Trophoblast cell (in vitro differentiated cells and primary cell): Measurements from ENCODE around the gene NECAB3.
A peak's percentile ranks its signal among the peaks of the same experiment; 100 is the strongest.

ENCODE experiments used
- DNase-seq, 2 donors: peaks; one replicate each; pipeline ENCODE4 v3.0.0-alpha.2; 2016
- H2AFZ ChIP-seq: 2 replicates; pipeline ENCODE4 v1.6.1; 2013; ENCODE audit warnings: low read length, moderate library complexity, mild to moderate bottlenecking; ENCODE audit not compliant: insufficient read depth, poor library complexity
- H2AK5ac ChIP-seq: 2 replicates; pipeline ENCODE4 v1.6.1; 2013; ENCODE audit warnings: mild to moderate bottlenecking, low read length
- H2BK120ac ChIP-seq: 2 replicates; pipeline ENCODE4 v1.6.1; 2013; ENCODE audit warnings: low read length, mild to moderate bottlenecking, moderate library complexity; ENCODE audit not compliant: insufficient read depth, poor library complexity
- H2BK12ac ChIP-seq: 2 replicates; pipeline ENCODE4 v1.6.1; 2013; ENCODE audit warnings: mild to moderate bottlenecking, low read length, moderate library complexity
- H2BK5ac ChIP-seq: 2 replicates; pipeline ENCODE4 v1.6.1; 2013; ENCODE audit warnings: low read length, low read depth, moderate library complexity, mild to moderate bottlenecking; ENCODE audit not compliant: poor library complexity
- H3K14ac ChIP-seq: 2 replicates; pipeline ENCODE4 v1.6.1; 2013; ENCODE audit warnings: mild to moderate bottlenecking, low read length
- H3K18ac ChIP-seq: 2 replicates; pipeline ENCODE4 v1.6.1; 2013; ENCODE audit warnings: mild to moderate bottlenecking, low read length
- H3K23ac ChIP-seq: 2 replicates; pipeline ENCODE4 v1.6.1; 2013; ENCODE audit warnings: low read length
- H3K27ac ChIP-seq: 2 replicates; pipeline ENCODE4 v1.5.1; 2013; ENCODE audit warnings: low read depth, mild to moderate bottlenecking, inconsistent platforms, low read length, moderate library complexity
- H3K27me3 ChIP-seq: 2 replicates; pipeline ENCODE4 v1.6.1; 2013; ENCODE audit warnings: inconsistent platforms, mild to moderate bottlenecking, low read length, moderate library complexity; ENCODE audit not compliant: insufficient read depth
- H3K36me3 ChIP-seq, 2 experiments: 1 replicate in 1 of 2; 2 replicates in 1 of 2; pipeline ENCODE4 v1.6.1; 2013; ENCODE audit warnings: low read length in 2 of 2, mild to moderate bottlenecking in 2 of 2, moderate library complexity in 1 of 2; ENCODE audit not compliant: insufficient read depth in 2 of 2, control insufficient read depth in 1 of 2
- H3K4ac ChIP-seq: 2 replicates; pipeline ENCODE4 v1.6.1; 2013; ENCODE audit warnings: low read depth, mild to moderate bottlenecking, low read length, moderate library complexity
- H3K4me1 ChIP-seq, 2 experiments: 1 replicate in 1 of 2; 2 replicates in 1 of 2; pipeline ENCODE4 v1.6.1; 2013; ENCODE audit warnings: low read length in 2 of 2, mild to moderate bottlenecking in 2 of 2, moderate library complexity in 1 of 2; ENCODE audit not compliant: insufficient read depth in 2 of 2, control insufficient read depth in 1 of 2
- H3K4me2 ChIP-seq: 2 replicates; pipeline ENCODE4 v1.6.1; 2013; ENCODE audit warnings: inconsistent platforms, mild to moderate bottlenecking, low read length, moderate library complexity
- H3K4me3 ChIP-seq: 2 replicates; pipeline ENCODE4 v1.5.1; 2013; ENCODE audit warnings: mild to moderate bottlenecking, low read depth, low read length, inconsistent platforms
- H3K79me1 ChIP-seq: one replicate; pipeline ENCODE4 v1.6.1; 2013; ENCODE audit warnings: low read length
- H3K79me2 ChIP-seq: 2 replicates; pipeline ENCODE4 v1.6.1; 2013; ENCODE audit warnings: low read length, mild to moderate bottlenecking; ENCODE audit not compliant: control insufficient read depth, insufficient read depth, poor library complexity
- H3K9ac ChIP-seq: 2 replicates; pipeline ENCODE4 v1.6.1; 2013; ENCODE audit warnings: mild to moderate bottlenecking, low read length
- H3K9me3 ChIP-seq: 2 replicates; pipeline ENCODE4 v1.6.1; 2013; ENCODE audit warnings: low read depth, mild to moderate bottlenecking, control low read depth, inconsistent platforms, low read length; ENCODE audit not compliant: insufficient read depth
- H4K12ac ChIP-seq: 2 replicates; pipeline ENCODE4 v1.6.1; 2013; ENCODE audit warnings: low read depth, mild to moderate bottlenecking, low read length, moderate library complexity
- H4K8ac ChIP-seq: 2 replicates; pipeline ENCODE4 v1.6.1; 2013; ENCODE audit warnings: low read depth, mild to moderate bottlenecking, low read length, moderate library complexity
- H4K91ac ChIP-seq: one replicate; pipeline ENCODE4 v1.6.1; 2013; ENCODE audit warnings: low read depth, mild to moderate bottlenecking, low read length, moderate library complexity
- WGBS: extraction: QIAGEN DNeasy Blood & Tissue Kit; methylation state at CpG from one replicate; pipeline ENCODE4 v1.1.7; 2013; ENCODE audit warnings: missing lambda C conversion rate; ENCODE audit not compliant: insufficient read length, insufficient coverage; ENCODE audit errors: extremely low coverage; 5-methylcytosine and 5-hydroxymethylcytosine counted together

Gene NECAB3

GRCh38 chr20:33719277-33719988, 45.2 kb upstream of the NECAB3 start:
- no CpG with 5 or more reads among the region's 13 CpGs for WGBS
- no peak overlapping the region for H2AK5ac ChIP-seq
- H3K4me1 ChIP-seq, result no peaks in the 10 kb centered on the region

GRCh38 chr20:33716498-33716897, 42.3 kb upstream of the NECAB3 start:
- H3K79me1 ChIP-seq, result no peaks in the 10 kb centered on the region
- no peak overlapping the region for H3K4me2 ChIP-seq
- H3K14ac ChIP-seq, result no peak overlapping the region
- no peak overlapping the region for H4K91ac ChIP-seq
- no peak overlapping the region for H4K8ac ChIP-seq
- H3K79me2 ChIP-seq, result no peaks in the 10 kb centered on the region
- no peaks in the 10 kb centered on the region for H3K27me3 ChIP-seq
- no peak overlapping the region for H3K27ac ChIP-seq
- no peak overlapping the region for H3K9ac ChIP-seq
- no peaks in the 10 kb centered on the region for H3K4me1 ChIP-seq
- no peak overlapping the region for H4K12ac ChIP-seq
- no peak for DNase-seq
- no CpG with 5 or more reads among the region's 2 CpGs for WGBS
- no peak overlapping the region for H3K4ac ChIP-seq
- H3K9me3 ChIP-seq, result no peaks in the 10 kb centered on the region
- H2AK5ac ChIP-seq, result no peak overlapping the region
- H2BK5ac ChIP-seq, result no peak overlapping the region
- no peak overlapping the region for H2BK12ac ChIP-seq
- no peak overlapping the region for H3K23ac ChIP-seq
- H3K18ac ChIP-seq, result no peak overlapping the region
- no peak overlapping the region for H2AFZ ChIP-seq
- no peaks in the 10 kb centered on the region for H3K36me3 ChIP-seq
- no peak overlapping the region for H2BK120ac ChIP-seq
- H3K4me3 ChIP-seq, result no peak overlapping the region

More at GRCh38 chr20:33719277-33719988, 45.2 kb upstream of the NECAB3 start:
- Histone ChIP-seq H3K27ac (no peak overlapping the region), H3K18ac (no peak overlapping the region), H3K4ac (no peak overlapping the region), H3K4me2 (peak overlapping the region; percentile 57), H3K23ac (no peak overlapping the region), H3K4me3 (peak overlapping the region; percentile 70), H3K27me3 (no peaks in the 10 kb centered on the region), H2AFZ (peak overlapping the region; percentile 50), H3K9me3 (no peaks in the 10 kb centered on the region), H3K14ac (peak overlapping the region; percentile 21), H4K12ac (no peak overlapping the region), H2BK120ac (no peak overlapping the region), H3K79me2 (no peaks in the 10 kb centered on the region), H3K36me3 (no peaks in the 10 kb centered on the region), H4K91ac (no peak overlapping the region), H2BK5ac (no peak overlapping the region), H3K9ac (peak overlapping the region; percentile 30), H4K8ac (peak overlapping the region; percentile 80), H3K79me1 (no peaks in the 10 kb centered on the region), H2BK12ac (no peak overlapping the region)
- DNase-seq, result no peak

- H3K4ac ChIP-seq, result no peak overlapping the region
- H3K79me1 ChIP-seq, result no peaks in the 10 kb centered on the region
- no peak overlapping the region for H3K4me2 ChIP-seq
Measured at GRCh38 chr20:33713865-33714367, 39.7 kb upstream of the NECAB3 start.

GRCh38 chr20:33711446-33711738, 37.2 kb upstream of the NECAB3 start:
- H3K9ac ChIP-seq, result no peak overlapping the region
- no peak overlapping the region for H4K8ac ChIP-seq
- no CpG with 5 or more reads among the region's 1 CpG for WGBS
- H2BK5ac ChIP-seq, result no peak overlapping the region
- H3K27ac ChIP-seq, result no peak overlapping the region
- H3K4me3 ChIP-seq, result no peak overlapping the region
- no peak overlapping the region for H3K4me2 ChIP-seq
- H3K4ac ChIP-seq, result no peak overlapping the region
- H4K91ac ChIP-seq, result no peak overlapping the region
- no peak overlapping the region for H3K23ac ChIP-seq
- no peak overlapping the region for H2BK12ac ChIP-seq
- no peak overlapping the region for H2AK5ac ChIP-seq
- H3K4me1 ChIP-seq, result no peaks in the 10 kb centered on the region
- no peak overlapping the region for H2AFZ ChIP-seq
- no peaks in the 10 kb centered on the region for H3K36me3 ChIP-seq
- H3K79me1 ChIP-seq, result no peaks in the 10 kb centered on the region
- no peaks in the 10 kb centered on the region for H3K9me3 ChIP-seq
- H4K12ac ChIP-seq, result no peak overlapping the region
- no peak for DNase-seq
- H3K79me2 ChIP-seq, result no peaks in the 10 kb centered on the region
- no peaks in the 10 kb centered on the region for H3K27me3 ChIP-seq
- H3K14ac ChIP-seq, result no peak overlapping the region
- H3K18ac ChIP-seq, result no peak overlapping the region
- no peak overlapping the region for H2BK120ac ChIP-seq

More at GRCh38 chr20:33713865-33714367, 39.7 kb upstream of the NECAB3 start:
- Histone ChIP-seq H3K4me3 (no peak overlapping the region), H2AFZ (no peak overlapping the region), H2BK120ac (no peak overlapping the region), H3K27me3 (no peaks in the 10 kb centered on the region), H3K27ac (no peak overlapping the region), H2AK5ac (no peak overlapping the region), H4K8ac (no peak overlapping the region), H3K23ac (no peak overlapping the region), H3K79me2 (no peaks in the 10 kb centered on the region), H3K36me3 (no peaks in the 10 kb centered on the region), H3K9me3 (no peaks in the 10 kb centered on the region), H4K91ac (no peak overlapping the region), H2BK5ac (no peak overlapping the region), H3K9ac (no peak overlapping the region), H3K4me1 (no peaks in the 10 kb centered on the region), H4K12ac (no peak overlapping the region), H3K14ac (no peak overlapping the region), H3K18ac (no peak overlapping the region), H2BK12ac (no peak overlapping the region)
- no peak for DNase-seq
- WGBS, result no CpG with 5 or more reads among the region's 10 CpGs
